GM18517 (cell line): ENCODE data around the gene PTMA.
"Not testable (repeated sequence)": the region's sequence is repeated elsewhere in the genome, so short reads cannot be mapped to it uniquely, and the experiment has no call there.

Experiments
- ATAC-seq: cut with Tn5 transposase; IDR thresholded peaks from one replicate; pipeline ENCODE4 v1.9.1; 2021; ENCODE audit warnings: mild to moderate bottlenecking, moderate library complexity; ENCODE audit not compliant: unreplicated experiment

PTMA gene

GRCh38 chr2:231691251-231691772 is 17.0 kb upstream of the PTMA start:
- ATAC-seq: no peak

- ATAC-seq: no peak
These were observed 15.5 kb upstream of the PTMA start for GRCh38 chr2:231692847-231693246.

- ATAC-seq: no peak
These were observed 14.4 kb upstream of the PTMA start for GRCh38 chr2:231693956-231694355.

GRCh38 chr2:231696004-231696367 is 12.3 kb upstream of the PTMA start:
- no peak for ATAC-seq

- ATAC-seq: no peak
These were observed 9.3 kb upstream of the PTMA start for GRCh38 chr2:231699006-231699405.

- ATAC-seq: no peak
These were observed 6.6 kb upstream of the PTMA start for GRCh38 chr2:231701456-231702373.

GRCh38 chr2:231704017-231704416 is 4.3 kb upstream of the PTMA start:
- ATAC-seq: no peak

- peak; percentile 44 for ATAC-seq
These were observed 1.3 kb upstream of the PTMA start for GRCh38 chr2:231706731-231707624.

- ATAC-seq: peak; percentile 0
These were observed 749 bp upstream of the PTMA start for GRCh38 chr2:231707625-231707926.

- no peak for ATAC-seq
These were observed 679 bp downstream of the PTMA start for GRCh38 chr2:231708773-231709635.

- no peak for ATAC-seq
These were observed 1.3 kb downstream of the PTMA start for GRCh38 chr2:231709636-231709980.

- ATAC-seq: no peak
These were observed 1.9 kb downstream of the PTMA start for GRCh38 chr2:231709981-231710798.

- no peak for ATAC-seq
These were observed 2.7 kb downstream of the PTMA start for GRCh38 chr2:231710799-231711676.

- ATAC-seq: no peak
These were observed 3.5 kb downstream of the PTMA start for GRCh38 chr2:231711677-231712450.

- not testable (repeated sequence) for ATAC-seq
These were observed 4.2 kb downstream of the PTMA start for GRCh38 chr2:231712451-231713021.

- not testable (repeated sequence) for ATAC-seq
These were observed 5.0 kb downstream of the PTMA start for GRCh38 chr2:231713406-231713729.

- ATAC-seq: no peak
These were observed 5.7 kb downstream of the PTMA start for GRCh38 chr2:231713730-231714638.
